Heart left ventricle (tissue), 16 donors: Measurements from ENCODE around the gene DRC3. TPM values are rescaled to one million over a fixed set of nuclear protein-coding genes. Genes with fewer than 3 reads are reported as not detected.

Source experiments
- ATAC-seq, 4 donors: fragments of 200-7000 bp; cut with Tn5 transposase; one replicate each; pipeline ENCODE4 v1.9.1; 2020 to 2022; ENCODE audit warnings: moderate library complexity in 4 of 4, mild to moderate bottlenecking in 3 of 4, moderate number of reproducible peaks in 1 of 4
- DNase-seq, 5 donors: peaks; one replicate each; pipeline ENCODE4 v3.0.0-alpha.2; 2020
- H3K27ac ChIP-seq, 12 donors: fragments of 200-600 bp; sonication (generic) in 4 of 12; one replicate each; pipeline versions ENCODE4 v1.5.0 to v1.8.0; 2016 to 2022; ENCODE audit warnings: mild to moderate bottlenecking in 2 of 12
- H3K27me3 ChIP-seq, 9 donors: fragments of 200-600 bp; sonication (generic) in 2 of 9; one replicate each; pipeline versions ENCODE4 v1.5.1 to v1.8.0; 2016 to 2022; ENCODE audit warnings: mild to moderate bottlenecking in 3 of 9
- H3K36me3 ChIP-seq, 9 donors: fragments of 200-600 bp; sonication (generic) in 2 of 9; one replicate each; pipeline versions ENCODE4 v1.5.0 to v1.8.0; 2018 to 2022; ENCODE audit warnings: mild to moderate bottlenecking in 2 of 9
- H3K4me1 ChIP-seq, 12 donors: fragments of 200-600 bp; sonication (generic) in 4 of 12; one replicate each; pipeline versions ENCODE4 v1.5.0 to v1.8.0; 2016 to 2022; ENCODE audit warnings: mild to moderate bottlenecking in 3 of 12
- H3K4me3 ChIP-seq, 12 donors: fragments of 200-600 bp; sonication (generic) in 4 of 12; one replicate each; pipeline versions ENCODE4 v1.5.0 to v1.8.0; 2017 to 2022; ENCODE audit warnings: mild to moderate bottlenecking in 9 of 12, moderate library complexity in 4 of 12
- H3K9me3 ChIP-seq, 12 donors: fragments of 200-600 bp; sonication (generic) in 4 of 12; one replicate each; pipeline versions ENCODE4 v1.5.0 to v1.8.0; 2016 to 2022; ENCODE audit warnings: mild to moderate bottlenecking in 1 of 12
- CTCF ChIP-seq, 12 donors: fragments of 200-600 bp; sonication (generic) in 4 of 12; IDR thresholded peaks; one replicate each; pipeline versions ENCODE4 v1.5.0 to v1.8.0; 2018 to 2022; ENCODE audit warnings: antibody characterized with exemption in 12 of 12, mild to moderate bottlenecking in 5 of 12
- POLR2A ChIP-seq, 2 donors: fragments of 450-650 bp; IDR thresholded peaks; one replicate each; pipeline ENCODE4 v1.6.1; 2017; ENCODE audit warnings: antibody characterized with exemption in 2 of 2, mild to moderate bottlenecking in 2 of 2, moderate library complexity in 2 of 2
- WGBS, 4 donors: extraction: QIAGEN DNeasy Blood & Tissue Kit in 2 of 4; methylation state at CpG; one replicate each; pipeline versions ENCODE4 v1.1.5 to v1.1.7; 2013 to 2018; 5-methylcytosine and 5-hydroxymethylcytosine counted together
- intact Hi-C, 10 donors: fragments of 100-400 bp; cut with DNase I; formaldehyde crosslinking; loops; one replicate each; pipeline versions ENCODE4 v1.11.1 to v1.14.2; 2022
- polyA plus RNA-seq, 2 donors: library from polyadenylated mRNA; stranded (reverse); fragments of 200-250 nt; gene quantifications; one replicate each; pipeline ENCODE4 v1.2.3, GENCODE V29; 2013
- total RNA-seq, 9 donors: library from RNA; depleted of rRNA in 2 of 9; stranded (reverse); fragments of >200 nt in 2 of 9; fragmentation: NEBNext Ultra II Directional in 3 of 9; extraction: Animal tissue kit (Norgen Biotek cat#: 25700) in 3 of 9; gene quantifications; one replicate each; pipeline versions ENCODE4 v1.1.0 to v1.2.4, GENCODE V29; 2016 to 2023
- donor health status: ischemic (EF 13 %, LVEDD 7.1; RV severe dilation, severe dysfunction).
- donor health status: healthy with polysubstance abuse.
- donor health status: DM: no; HTN: yes; CAD: no.
- donor health status: DM: no; HTN: no; CAD: no.
- donor health status: ischemic (EF 25% LVEDD 6.9; RV normal size, moderate dysfunction).
- donor health status: ischemic (EF 25% LVEDD 5.7; RV mildly dilated, moderate dysfunction).
- donor health status: healthy.
- donor health status: DM: yes; HTN: yes; CAD: no.
- donor health status: ischemic (EF 35%, LVEDD 5.7; RV mildly dilated, moderate dysfunction).
- donor health status: nonischemic (EF 11% LVEDD 7.7; RV severe dilation, severe dysfunction).
- donor health status: DM: yes; HTN: yes; CAD: no.
- donor health status: PGD.
- donor health status: ischemic (EF 29% LVEDD 5.4; RV normal size, mild dysfunction).
- donor health status: nonischemic (EF 23%, LVEDD 6.1; RV moderate dilation, normal function).

Gene DRC3
- total and polyA plus RNA-seq, 11 donors: 0.42 to 3.7 (median 1.00) TPM

- Histone ChIP-seq H3K27me3 (no peaks in the 10 kb centered on the region), H3K9me3 (no peaks in the 10 kb centered on the region), H3K4me1 (peaks cover 3 to 87% (median 47%) of the 10 kb centered on the region in 12 donors), H3K4me3 (no peak overlapping the region), H3K27ac (peak overlapping the region in 11 of 12 donors; percentile 41 to 82 (median 69)), H3K36me3 (no peaks in the 10 kb centered on the region)
- 38 to 52% (median 43%) methylated on average over 2 of the region's 2 CpGs for WGBS, 4 donors
- TF ChIP-seq CTCF (IDR thresholded peaks at IDR 0.05) (no peak), POLR2A (IDR thresholded peaks at IDR 0.05) (no peak)
- ATAC-seq (peak in 2 of 4 donors; percentile 27 to 46), DNase-seq (no peak)
- intact Hi-C loops: loop anchor here in 7 of 10 donors (5.0 to 10.0 kb wide), 6 partner anchors 32 to 255 kb away; partner anchors contain the start of genes ATPAF2 (in 2 of the 7), GID4 (in 2 of the 7), DRC3 (in 1 of the 7) and TOM1L2 (in 1 of the 7)
Measured at GRCh38 chr17:17929655-17930380, 42.8 kb upstream of the DRC3 start.

- intact Hi-C loops: loop anchor here in 1 of 10 donors (5.0 kb wide), 1 partner anchor 37 kb away; no protein-coding TSS in a partner anchor
- Histone ChIP-seq H3K36me3 (no peaks in the 10 kb centered on the region), H3K9me3 (no peaks in the 10 kb centered on the region), H3K27me3 (no peaks in the 10 kb centered on the region), H3K4me1 (peaks cover 3 to 89% (median 56%) of the 10 kb centered on the region in 12 donors), H3K27ac (peak overlapping the region in 2 of 12 donors; percentile 3 to 75), H3K4me3 (no peak overlapping the region)
- DNase-seq (no peak), ATAC-seq (no peak)
- TF ChIP-seq POLR2A (IDR thresholded peaks at IDR 0.05) (no peak), CTCF (IDR thresholded peaks at IDR 0.05) (no peak)
Measured at GRCh38 chr17:17930674-17931073, 42.0 kb upstream of the DRC3 start.

- Histone ChIP-seq H3K4me1 (peaks cover 3 to 89% (median 60%) of the 10 kb centered on the region in 12 donors), H3K27me3 (no peaks in the 10 kb centered on the region), H3K9me3 (no peaks in the 10 kb centered on the region), H3K4me3 (no peak overlapping the region), H3K36me3 (no peaks in the 10 kb centered on the region), H3K27ac (peak overlapping the region in 1 of 12 donors; percentile 3)
- no peak for DNase-seq
- no peak for ATAC-seq
- 56 to 73% (median 63%) methylated on average over 2 of the region's 2 CpGs for WGBS, 4 donors
- TF ChIP-seq CTCF (IDR thresholded peaks at IDR 0.05): no peak
- no peak for TF ChIP-seq POLR2A (IDR thresholded peaks at IDR 0.05)
- intact Hi-C loops: loop anchor here in 1 of 10 donors (5.0 kb wide), 1 partner anchor 36 kb away; no protein-coding TSS in a partner anchor
Measured at GRCh38 chr17:17931159-17931558, 41.5 kb upstream of the DRC3 start.

GRCh38 chr17:17933775-17934174, 38.9 kb upstream of the DRC3 start:
- no peak overlapping the region for H3K4me3 ChIP-seq
- DNase-seq: no peak
- TF ChIP-seq POLR2A (IDR thresholded peaks at IDR 0.05) (no peak), CTCF (IDR thresholded peaks at IDR 0.05) (no peak)
- no peak for ATAC-seq
- intact Hi-C loops: loop anchor here in 1 of 10 donors (5.0 kb wide), 1 partner anchor 34 kb away; no protein-coding TSS in a partner anchor
- H3K27ac ChIP-seq: peak overlapping the region in 2 of 12 donors; percentile 8 to 11
- no peaks in the 10 kb centered on the region for H3K36me3 ChIP-seq
- H3K4me1 ChIP-seq: peaks cover 3 to 89% (median 61%) of the 10 kb centered on the region in 12 donors
- no peaks in the 10 kb centered on the region for H3K9me3 ChIP-seq
- H3K27me3 ChIP-seq: no peaks in the 10 kb centered on the region
